ENCODE measurements around the gene DNAJC7. TPM values are rescaled to one million over a fixed set of nuclear protein-coding genes. Genes with fewer than 3 reads are reported as not detected.

Gene DNAJC7
- total RNA-seq, 3 donors from 2014 or later, result 69.7 to 73.7 (median 70.4) TPM

- H3K4me3 ChIP-seq, result no peak overlapping the region
- H3K27ac ChIP-seq, result no peak overlapping the region
- DNase-seq (ENCODE audit: low spot score in 2 of 2), result no peak
- intact Hi-C loops (cut with DNase I; ENCODE audit: low total_unique reads), result no loop called here
- H3K9me3 ChIP-seq, result no peaks in the 10 kb centered on the region
- H3K4me1 ChIP-seq, result no peaks in the 10 kb centered on the region
- H3K27me3 ChIP-seq, result no peaks in the 10 kb centered on the region
- H3K36me3 ChIP-seq, result no peaks in the 10 kb centered on the region
- TF ChIP-seq POLR2AphosphoS5 (IDR thresholded peaks at IDR 0.05) (no peak), CTCF (IDR thresholded peaks at IDR 0.05) (no peak), POLR2A (IDR thresholded peaks at IDR 0.05) (no peak)
Observed at GRCh38 chr17:42002175-42002791, 15.0 kb downstream of the DNAJC7 start.

- Histone ChIP-seq H3K27me3 (no peaks in the 10 kb centered on the region), H3K4me1 (no peaks in the 10 kb centered on the region), H3K36me3 (no peaks in the 10 kb centered on the region), H3K27ac (no peak overlapping the region), H3K4me3 (no peak overlapping the region), H3K9me3 (no peaks in the 10 kb centered on the region)
- no peak for DNase-seq (ENCODE audit: low spot score in 2 of 2)
- TF ChIP-seq CTCF (IDR thresholded peaks at IDR 0.05) (no peak), POLR2AphosphoS5 (IDR thresholded peaks at IDR 0.05) (no peak), POLR2A (IDR thresholded peaks at IDR 0.05) (no peak)
- intact Hi-C loops (cut with DNase I; ENCODE audit: low total_unique reads), result no loop called here
Observed at GRCh38 chr17:42001729-42002128, 15.5 kb downstream of the DNAJC7 start.

- H3K27me3 ChIP-seq, result no peaks in the 10 kb centered on the region
- no peak overlapping the region for H3K4me3 ChIP-seq
- no peak overlapping the region for H3K27ac ChIP-seq
- no peaks in the 10 kb centered on the region for H3K4me1 ChIP-seq
- no peaks in the 10 kb centered on the region for H3K36me3 ChIP-seq
- DNase-seq (ENCODE audit: low spot score in 2 of 2), result no peak
- no peak for TF ChIP-seq CTCF (IDR thresholded peaks at IDR 0.05)
- no peak for TF ChIP-seq POLR2A (IDR thresholded peaks at IDR 0.05)
- intact Hi-C loops (cut with DNase I; ENCODE audit: low total_unique reads), result no loop called here
- no peaks in the 10 kb centered on the region for H3K9me3 ChIP-seq
Observed at GRCh38 chr17:42000413-42001133, 16.7 kb downstream of the DNAJC7 start.

- intact Hi-C loops (cut with DNase I; ENCODE audit: low total_unique reads), result no loop called here
- Histone ChIP-seq H3K36me3 (no peaks in the 10 kb centered on the region), H3K4me3 (no peak overlapping the region)
Observed at GRCh38 chr17:41998497-41998896, 18.7 kb downstream of the DNAJC7 start.

More at GRCh38 chr17:41998497-41998896, 18.7 kb downstream of the DNAJC7 start:
- no peaks in the 10 kb centered on the region for H3K9me3 ChIP-seq
- TF ChIP-seq POLR2A (IDR thresholded peaks at IDR 0.05), result no peak
- TF ChIP-seq POLR2AphosphoS5 (IDR thresholded peaks at IDR 0.05), result no peak
- no peak for TF ChIP-seq CTCF (IDR thresholded peaks at IDR 0.05)
- no peak for DNase-seq (ENCODE audit: low spot score in 2 of 2)
- H3K27me3 ChIP-seq, result no peaks in the 10 kb centered on the region
- no peak overlapping the region for H3K27ac ChIP-seq
- no peaks in the 10 kb centered on the region for H3K4me1 ChIP-seq
